Measurements from ENCODE around the gene FCHO2. TPM values are rescaled to one million over a fixed set of nuclear protein-coding genes. Genes with fewer than 3 reads are reported as not detected.

Gene FCHO2
- total RNA-seq, 4 donors from 2014 or later: 38.7 to 57.0 (median 46.5) TPM

GRCh38 chr5:73104326-73104725 is 148.5 kb downstream of the FCHO2 start:
- 75 to 91% methylated on average over 1 of the region's 1 CpG for WGBS, 2 donors
- Histone ChIP-seq H3K36me3 (no peaks in the 10 kb centered on the region), H3K9me3 (no peaks in the 10 kb centered on the region), H3K4me1 (no peaks in the 10 kb centered on the region), H3K27ac (no peak overlapping the region), H3K27me3 (no peaks in the 10 kb centered on the region), H3K4me3 (replicated peaks in 1 of 3) (no peak overlapping the region)
- no peak for DNase-seq
- intact Hi-C loops (cut with DNase I): no loop called here
- TF ChIP-seq POLR2A (IDR thresholded peaks at IDR 0.05) (no peak), CTCF (IDR thresholded peaks at IDR 0.05) (no peak)

- intact Hi-C loops (cut with DNase I): no loop called here
- no peak for DNase-seq
- Histone ChIP-seq H3K27me3 (no peaks in the 10 kb centered on the region), H3K4me1 (peaks cover 0 to 2% of the 10 kb centered on the region in 2 donors), H3K4me3 (replicated peaks in 1 of 3) (no peak overlapping the region), H3K36me3 (no peaks in the 10 kb centered on the region), H3K9me3 (no peaks in the 10 kb centered on the region), H3K27ac (no peak overlapping the region)
- TF ChIP-seq POLR2A (IDR thresholded peaks at IDR 0.05): no peak
- TF ChIP-seq CTCF (IDR thresholded peaks at IDR 0.05): no peak
Measured at GRCh38 chr5:73106335-73106734, 150.5 kb downstream of the FCHO2 start.

- intact Hi-C loops (cut with DNase I): no loop called here
- DNase-seq: no peak
- H3K9me3 ChIP-seq: no peaks in the 10 kb centered on the region
- no peaks in the 10 kb centered on the region for H3K27me3 ChIP-seq
- no peak overlapping the region for H3K4me3 ChIP-seq (replicated peaks in 1 of 3)
- H3K27ac ChIP-seq: no peak overlapping the region
- TF ChIP-seq POLR2A (IDR thresholded peaks at IDR 0.05): no peak
- TF ChIP-seq CTCF (IDR thresholded peaks at IDR 0.05): no peak
- H3K4me1 ChIP-seq: peaks cover 27 to 32% of the 10 kb centered on the region in 2 donors
- no peaks in the 10 kb centered on the region for H3K36me3 ChIP-seq
- 91 to 98% methylated on average over 1 of the region's 1 CpG for WGBS, 2 donors
Measured at GRCh38 chr5:73110190-73110589, 154.3 kb downstream of the FCHO2 start.

GRCh38 chr5:73111536-73111935 is 155.7 kb downstream of the FCHO2 start:
- DNase-seq: no peak
- H3K4me3 ChIP-seq (replicated peaks in 1 of 3): no peak overlapping the region
- no peak overlapping the region for H3K27ac ChIP-seq
- intact Hi-C loops (cut with DNase I): no loop called here
- H3K4me1 ChIP-seq: peaks cover 39 to 43% of the 10 kb centered on the region in 2 donors
- H3K36me3 ChIP-seq: no peaks in the 10 kb centered on the region
- no peaks in the 10 kb centered on the region for H3K27me3 ChIP-seq
- WGBS, 2 donors: 85 to 92% methylated on average over 1 of the region's 1 CpG
- no peaks in the 10 kb centered on the region for H3K9me3 ChIP-seq
- no peak for TF ChIP-seq POLR2A (IDR thresholded peaks at IDR 0.05)

GRCh38 chr5:73112359-73112758 is 156.5 kb downstream of the FCHO2 start:
- no peaks in the 10 kb centered on the region for H3K9me3 ChIP-seq
- 42 to 44% methylated on average over 1 of the region's 1 CpG for WGBS, 2 donors
- no peak for DNase-seq
- no peaks in the 10 kb centered on the region for H3K36me3 ChIP-seq
- H3K4me1 ChIP-seq: peaks cover 48 to 52% of the 10 kb centered on the region in 2 donors
- intact Hi-C loops (cut with DNase I): no loop called here
- TF ChIP-seq CTCF (IDR thresholded peaks at IDR 0.05): no peak
- TF ChIP-seq POLR2A (IDR thresholded peaks at IDR 0.05): no peak
- no peak overlapping the region for H3K27ac ChIP-seq
- H3K27me3 ChIP-seq: no peaks in the 10 kb centered on the region
- no peak overlapping the region for H3K4me3 ChIP-seq (replicated peaks in 1 of 3)

Data from thyroid gland (tissue), 4 donors.